WTC11 (cell line): Measurements from ENCODE around the gene XBP1. TPM values are rescaled to one million over a fixed set of nuclear protein-coding genes. Genes with fewer than 3 reads are reported as not detected.

Experiments used
- ATAC-seq: fragments of 200-7000 bp; cut with Tn5 transposase; 2 replicates; pipeline ENCODE4 v1.10.0; 2021; ENCODE audit warnings: mild to moderate bottlenecking, moderate library complexity
- CTCF ChIA-PET: fragments of 300-600 bp; sonication (Branson Sonifier 250); formaldehyde crosslinking; loops from one replicate; lab custom pipeline; 2021; ENCODE audit warnings: antibody characterized with exemption; lab: Charles Lee
- POLR2A ChIA-PET: fragments of 350-600 bp; sonication (Branson Sonifier 250); formaldehyde crosslinking; loops from one replicate; lab custom pipeline; 2021; ENCODE audit warnings: antibody characterized with exemption; lab: Charles Lee
- DNase-seq: peaks from one replicate; pipeline ENCODE4 v3.0.0; 2021; ENCODE audit warnings: low spot score
- H3K27ac Mint-ChIP-seq: 2 replicates; pipeline ENCODE4 v1.8.0; 2021; ENCODE audit warnings: mixed read lengths
- H3K27me3 Mint-ChIP-seq: 2 replicates; pipeline ENCODE4 v1.8.0; 2021; ENCODE audit warnings: low read depth, mild to moderate bottlenecking, moderate library complexity, mixed read lengths
- H3K36me3 Mint-ChIP-seq: 2 replicates; pipeline ENCODE4 v1.8.0; 2021; ENCODE audit warnings: mixed read lengths
- H3K4me1 Mint-ChIP-seq: 2 replicates; pipeline ENCODE4 v1.8.0; 2022; ENCODE audit warnings: mixed read lengths
- H3K4me3 Mint-ChIP-seq: 2 replicates; pipeline ENCODE4 v1.8.0; 2021; ENCODE audit warnings: mild to moderate bottlenecking, moderate library complexity, mixed read lengths
- H3K9me3 Mint-ChIP-seq: 2 replicates; pipeline ENCODE4 v1.8.0; 2021; ENCODE audit warnings: mixed read lengths
- ATF1 ChIP-seq: sonication (generic); formaldehyde crosslinking; IDR thresholded peaks from 2 replicates; pipeline ENCODE4 v1.8.1; 2023; ENCODE audit warnings: mild to moderate bottlenecking, moderate library complexity, missing genetic modification reagents
- HMGA2 ChIP-seq: fragments of 250-450 bp; sonication (Bioruptor Pico); IDR thresholded peaks from 2 replicates; pipeline ENCODE4 v1.4.0; 2021; ENCODE audit warnings: mild to moderate bottlenecking, moderate library complexity
- NFYB ChIP-seq: sonication (generic); formaldehyde crosslinking; conservative IDR thresholded peaks from 2 replicates; pipeline ENCODE4 v1.8.0; 2022; ENCODE audit warnings: low read depth, missing genetic modification reagents
- NR3C1 ChIP-seq: sonication (generic); formaldehyde crosslinking; conservative IDR thresholded peaks from 2 replicates; pipeline ENCODE4 v1.8.1; 2023; ENCODE audit warnings: low read depth, mild to moderate bottlenecking, missing genetic modification reagents
- SMAD3 ChIP-seq: sonication (generic); formaldehyde crosslinking; IDR thresholded peaks from 2 replicates; pipeline ENCODE4 v1.8.0; 2022; ENCODE audit warnings: missing genetic modification reagents, mild to moderate bottlenecking, borderline replicate concordance
- SOX15 ChIP-seq: fragments of 250-450 bp; sonication (Bioruptor Pico); IDR thresholded peaks from 2 replicates; pipeline ENCODE4 v1.9.0; 2021; ENCODE audit warnings: mild to moderate bottlenecking
- ZNF232 ChIP-seq: sonication (generic); formaldehyde crosslinking; IDR thresholded peaks from 2 replicates; pipeline ENCODE4 v1.8.0; 2022; ENCODE audit warnings: mild to moderate bottlenecking, missing genetic modification reagents
- ZNF423 ChIP-seq: fragments of 250-450 bp; sonication (Bioruptor Pico); IDR thresholded peaks from 2 replicates; pipeline ENCODE4 v2.1.2; 2022; ENCODE audit warnings: mild to moderate bottlenecking, moderate library complexity
- total RNA-seq: library from RNA; stranded (reverse); gene quantifications from 3 replicates; pipeline ENCODE4 v1.2.3, GENCODE V29; 2021
- TF ChIP-seq, protein P1 (sequence below): sonication (generic); formaldehyde crosslinking; IDR thresholded peaks from 2 replicates; pipeline ENCODE4 v1.8.1; 2022; ENCODE audit warnings: missing genetic modification reagents, borderline replicate concordance
- TF ChIP-seq, protein P2 (sequence below): sonication (generic); formaldehyde crosslinking; IDR thresholded peaks from 2 replicates; pipeline ENCODE4 v1.8.0; 2022; ENCODE audit warnings: missing genetic modification reagents
- TF ChIP-seq, protein P3 (sequence below): sonication (generic); formaldehyde crosslinking; IDR thresholded peaks from 2 replicates; pipeline ENCODE4 v1.8.1; 2023; ENCODE audit warnings: mild to moderate bottlenecking, missing genetic modification reagents, moderate library complexity
- TF ChIP-seq, protein P4 (sequence below): sonication (generic); formaldehyde crosslinking; IDR thresholded peaks from 2 replicates; pipeline ENCODE4 v1.8.1; 2022; ENCODE audit warnings: low read depth, missing genetic modification reagents, borderline replicate concordance
- TF ChIP-seq, protein P5 (sequence below): sonication (generic); formaldehyde crosslinking; IDR thresholded peaks from 2 replicates; pipeline ENCODE4 v1.8.0; 2023; ENCODE audit warnings: missing genetic modification reagents, mild to moderate bottlenecking, borderline replicate concordance

XBP1 gene
- total RNA-seq, 1 experiment from 2014 or later: 127 TPM

DNA sequence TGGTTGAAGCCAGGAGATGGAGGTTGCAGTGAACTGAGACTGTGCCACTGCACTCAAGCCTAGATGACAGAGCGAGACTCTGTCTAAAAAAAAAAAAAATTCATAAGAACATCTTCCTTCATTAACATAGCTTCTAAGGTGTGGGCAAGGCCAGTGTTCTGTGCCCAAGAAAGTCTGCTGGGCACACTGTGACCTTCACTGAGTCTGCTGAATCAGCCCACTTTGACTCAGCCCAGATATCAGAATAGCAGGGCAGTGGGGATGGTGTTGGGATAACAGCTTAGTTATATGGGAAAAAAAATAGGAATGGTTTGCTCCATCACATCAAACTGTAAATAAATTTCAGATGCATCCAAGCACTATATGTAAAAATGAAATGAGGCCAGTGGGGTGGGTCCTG, 32.4 kb upstream of the XBP1 start:
- Mint-ChIP-seq H3K4me3 (no peak overlapping the region), H3K9me3 (no peaks in the 10 kb centered on the region), H3K27ac (no peak overlapping the region), H3K36me3 (no peaks in the 10 kb centered on the region), H3K27me3 (no peaks in the 10 kb centered on the region), H3K4me1 (peaks cover 2% of the 10 kb centered on the region; the same call in 1 of the 2 replicates)
- POLR2A ChIA-PET: interaction anchor here (0.6 kb wide), 1 partner anchor 97 kb away, joined by 3 read pairs; no protein-coding TSS in a partner anchor
- TF ChIP-seq HMGA2 (CRISPR knock-in tag) (no peak), NFYB (CRISPR knock-in tag) (no peak), ATF1 (no peak), ZNF232 (CRISPR knock-in tag) (no peak), ZNF423 (no peak), SOX15 (CRISPR knock-in tag) (no peak), SMAD3 (no peak), NR3C1 (no peak)
- TF ChIP-seq, protein P1, sequence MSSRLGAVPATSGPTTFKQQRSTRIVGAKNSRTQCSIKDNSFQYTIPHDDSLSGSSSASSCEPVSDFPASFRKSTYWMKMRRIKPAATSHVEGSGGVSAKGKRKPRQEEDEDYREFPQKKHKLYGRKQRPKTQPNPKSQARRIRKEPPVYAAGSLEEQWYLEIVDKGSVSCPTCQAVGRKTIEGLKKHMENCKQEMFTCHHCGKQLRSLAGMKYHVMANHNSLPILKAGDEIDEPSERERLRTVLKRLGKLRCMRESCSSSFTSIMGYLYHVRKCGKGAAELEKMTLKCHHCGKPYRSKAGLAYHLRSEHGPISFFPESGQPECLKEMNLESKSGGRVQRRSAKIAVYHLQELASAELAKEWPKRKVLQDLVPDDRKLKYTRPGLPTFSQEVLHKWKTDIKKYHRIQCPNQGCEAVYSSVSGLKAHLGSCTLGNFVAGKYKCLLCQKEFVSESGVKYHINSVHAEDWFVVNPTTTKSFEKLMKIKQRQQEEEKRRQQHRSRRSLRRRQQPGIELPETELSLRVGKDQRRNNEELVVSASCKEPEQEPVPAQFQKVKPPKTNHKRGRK: no peak
- TF ChIP-seq, protein P2, sequence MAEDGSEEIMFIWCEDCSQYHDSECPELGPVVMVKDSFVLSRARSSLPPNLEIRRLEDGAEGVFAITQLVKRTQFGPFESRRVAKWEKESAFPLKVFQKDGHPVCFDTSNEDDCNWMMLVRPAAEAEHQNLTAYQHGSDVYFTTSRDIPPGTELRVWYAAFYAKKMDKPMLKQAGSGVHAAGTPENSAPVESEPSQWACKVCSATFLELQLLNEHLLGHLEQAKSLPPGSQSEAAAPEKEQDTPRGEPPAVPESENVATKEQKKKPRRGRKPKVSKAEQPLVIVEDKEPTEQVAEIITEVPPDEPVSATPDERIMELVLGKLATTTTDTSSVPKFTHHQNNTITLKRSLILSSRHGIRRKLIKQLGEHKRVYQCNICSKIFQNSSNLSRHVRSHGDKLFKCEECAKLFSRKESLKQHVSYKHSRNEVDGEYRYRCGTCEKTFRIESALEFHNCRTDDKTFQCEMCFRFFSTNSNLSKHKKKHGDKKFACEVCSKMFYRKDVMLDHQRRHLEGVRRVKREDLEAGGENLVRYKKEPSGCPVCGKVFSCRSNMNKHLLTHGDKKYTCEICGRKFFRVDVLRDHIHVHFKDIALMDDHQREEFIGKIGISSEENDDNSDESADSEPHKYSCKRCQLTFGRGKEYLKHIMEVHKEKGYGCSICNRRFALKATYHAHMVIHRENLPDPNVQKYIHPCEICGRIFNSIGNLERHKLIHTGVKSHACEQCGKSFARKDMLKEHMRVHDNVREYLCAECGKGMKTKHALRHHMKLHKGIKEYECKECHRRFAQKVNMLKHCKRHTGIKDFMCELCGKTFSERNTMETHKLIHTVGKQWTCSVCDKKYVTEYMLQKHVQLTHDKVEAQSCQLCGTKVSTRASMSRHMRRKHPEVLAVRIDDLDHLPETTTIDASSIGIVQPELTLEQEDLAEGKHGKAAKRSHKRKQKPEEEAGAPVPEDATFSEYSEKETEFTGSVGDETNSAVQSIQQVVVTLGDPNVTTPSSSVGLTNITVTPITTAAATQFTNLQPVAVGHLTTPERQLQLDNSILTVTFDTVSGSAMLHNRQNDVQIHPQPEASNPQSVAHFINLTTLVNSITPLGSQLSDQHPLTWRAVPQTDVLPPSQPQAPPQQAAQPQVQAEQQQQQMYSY (CRISPR knock-in tag): no peak
- TF ChIP-seq, protein P3, sequence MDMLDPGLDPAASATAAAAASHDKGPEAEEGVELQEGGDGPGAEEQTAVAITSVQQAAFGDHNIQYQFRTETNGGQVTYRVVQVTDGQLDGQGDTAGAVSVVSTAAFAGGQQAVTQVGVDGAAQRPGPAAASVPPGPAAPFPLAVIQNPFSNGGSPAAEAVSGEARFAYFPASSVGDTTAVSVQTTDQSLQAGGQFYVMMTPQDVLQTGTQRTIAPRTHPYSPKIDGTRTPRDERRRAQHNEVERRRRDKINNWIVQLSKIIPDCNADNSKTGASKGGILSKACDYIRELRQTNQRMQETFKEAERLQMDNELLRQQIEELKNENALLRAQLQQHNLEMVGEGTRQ (CRISPR knock-in tag): no peak
- TF ChIP-seq, protein P4, sequence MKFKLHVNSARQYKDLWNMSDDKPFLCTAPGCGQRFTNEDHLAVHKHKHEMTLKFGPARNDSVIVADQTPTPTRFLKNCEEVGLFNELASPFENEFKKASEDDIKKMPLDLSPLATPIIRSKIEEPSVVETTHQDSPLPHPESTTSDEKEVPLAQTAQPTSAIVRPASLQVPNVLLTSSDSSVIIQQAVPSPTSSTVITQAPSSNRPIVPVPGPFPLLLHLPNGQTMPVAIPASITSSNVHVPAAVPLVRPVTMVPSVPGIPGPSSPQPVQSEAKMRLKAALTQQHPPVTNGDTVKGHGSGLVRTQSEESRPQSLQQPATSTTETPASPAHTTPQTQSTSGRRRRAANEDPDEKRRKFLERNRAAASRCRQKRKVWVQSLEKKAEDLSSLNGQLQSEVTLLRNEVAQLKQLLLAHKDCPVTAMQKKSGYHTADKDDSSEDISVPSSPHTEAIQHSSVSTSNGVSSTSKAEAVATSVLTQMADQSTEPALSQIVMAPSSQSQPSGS (CRISPR knock-in tag): no peak
- TF ChIP-seq, protein P5, sequence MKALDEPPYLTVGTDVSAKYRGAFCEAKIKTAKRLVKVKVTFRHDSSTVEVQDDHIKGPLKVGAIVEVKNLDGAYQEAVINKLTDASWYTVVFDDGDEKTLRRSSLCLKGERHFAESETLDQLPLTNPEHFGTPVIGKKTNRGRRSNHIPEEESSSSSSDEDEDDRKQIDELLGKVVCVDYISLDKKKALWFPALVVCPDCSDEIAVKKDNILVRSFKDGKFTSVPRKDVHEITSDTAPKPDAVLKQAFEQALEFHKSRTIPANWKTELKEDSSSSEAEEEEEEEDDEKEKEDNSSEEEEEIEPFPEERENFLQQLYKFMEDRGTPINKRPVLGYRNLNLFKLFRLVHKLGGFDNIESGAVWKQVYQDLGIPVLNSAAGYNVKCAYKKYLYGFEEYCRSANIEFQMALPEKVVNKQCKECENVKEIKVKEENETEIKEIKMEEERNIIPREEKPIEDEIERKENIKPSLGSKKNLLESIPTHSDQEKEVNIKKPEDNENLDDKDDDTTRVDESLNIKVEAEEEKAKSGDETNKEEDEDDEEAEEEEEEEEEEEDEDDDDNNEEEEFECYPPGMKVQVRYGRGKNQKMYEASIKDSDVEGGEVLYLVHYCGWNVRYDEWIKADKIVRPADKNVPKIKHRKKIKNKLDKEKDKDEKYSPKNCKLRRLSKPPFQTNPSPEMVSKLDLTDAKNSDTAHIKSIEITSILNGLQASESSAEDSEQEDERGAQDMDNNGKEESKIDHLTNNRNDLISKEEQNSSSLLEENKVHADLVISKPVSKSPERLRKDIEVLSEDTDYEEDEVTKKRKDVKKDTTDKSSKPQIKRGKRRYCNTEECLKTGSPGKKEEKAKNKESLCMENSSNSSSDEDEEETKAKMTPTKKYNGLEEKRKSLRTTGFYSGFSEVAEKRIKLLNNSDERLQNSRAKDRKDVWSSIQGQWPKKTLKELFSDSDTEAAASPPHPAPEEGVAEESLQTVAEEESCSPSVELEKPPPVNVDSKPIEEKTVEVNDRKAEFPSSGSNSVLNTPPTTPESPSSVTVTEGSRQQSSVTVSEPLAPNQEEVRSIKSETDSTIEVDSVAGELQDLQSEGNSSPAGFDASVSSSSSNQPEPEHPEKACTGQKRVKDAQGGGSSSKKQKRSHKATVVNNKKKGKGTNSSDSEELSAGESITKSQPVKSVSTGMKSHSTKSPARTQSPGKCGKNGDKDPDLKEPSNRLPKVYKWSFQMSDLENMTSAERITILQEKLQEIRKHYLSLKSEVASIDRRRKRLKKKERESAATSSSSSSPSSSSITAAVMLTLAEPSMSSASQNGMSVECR (CRISPR knock-in tag): no peak
- ATAC-seq (no peak), DNase-seq (no peak)
- CTCF ChIA-PET: interaction anchor here (0.6 to 1.4 kb wide), 4 partner anchors 9 to 232 kb away, joined by 4 to 5 read pairs (median 4); no protein-coding TSS in a partner anchor
